ENCODE results near the gene PNP.

PNP gene

GRCh38 chr14:20522332-20522731 lies 53.1 kb downstream of the PNP start:
- DNase-seq (ENCODE audit: low read depth in 1 of 2, low spot score in 1 of 2): peak; percentile 71 to 85
- TF ChIP-seq POLR2AphosphoS5 (IDR thresholded peaks at IDR 0.05; ENCODE audit: low read depth): no peak
- 0 out of 2 replicates have a peak, but pooled peaks have one; percentile 4 for TF ChIP-seq SPI1 (IDR thresholded peaks at IDR 0.05; ENCODE audit: borderline replicate concordance, low read depth)
- no peak for TF ChIP-seq GABPA (IDR thresholded peaks at IDR 0.05; ENCODE audit: low read depth)
- TF ChIP-seq CTCF (IDR thresholded peaks at IDR 0.05; ENCODE audit: insufficient read depth, low read length): no peak
- H3K27ac ChIP-seq (replicated peaks): peak overlapping the region; percentile 42
- H3K4me3 ChIP-seq (replicated peaks; ENCODE audit: insufficient read depth, low read length): no peak overlapping the region
- no peaks in the 10 kb centered on the region for H3K27me3 ChIP-seq (ENCODE audit: insufficient read depth, poor library complexity, severe bottlenecking)

- TF ChIP-seq SPI1 (IDR thresholded peaks at IDR 0.05; ENCODE audit: borderline replicate concordance, low read depth) (no peak), POLR2AphosphoS5 (IDR thresholded peaks at IDR 0.05; ENCODE audit: low read depth) (no peak), REST (IDR thresholded peaks at IDR 0.05; ENCODE audit: insufficient replicate concordance, low read depth) (no peak), GABPA (IDR thresholded peaks at IDR 0.05; ENCODE audit: low read depth) (no peak), CTCF (IDR thresholded peaks at IDR 0.05; ENCODE audit: insufficient read depth, low read length) (no peak)
- DNase-seq (ENCODE audit: low read depth in 1 of 2, low spot score in 1 of 2): no peak
- Histone ChIP-seq H3K27ac (replicated peaks) (no peak overlapping the region), H3K27me3 (ENCODE audit: insufficient read depth, poor library complexity, severe bottlenecking) (no peaks in the 10 kb centered on the region), H3K4me3 (replicated peaks; ENCODE audit: insufficient read depth, low read length) (no peak overlapping the region)
Observed at GRCh38 chr14:20524027-20524426, 54.8 kb downstream of the PNP start.
